Naive B cell (primary cell): ENCODE results near the gene ZNRF2. TPM values are rescaled to one million over a fixed set of nuclear protein-coding genes. Genes with fewer than 3 reads are reported as not detected.
"Not testable (repeated sequence)": the region's sequence is repeated elsewhere in the genome, so short reads cannot be mapped to it uniquely, and the experiment has no call there.

Experiments used
- ATAC-seq, 2 donors: fragments of 150-1000 bp; cut with Tn5 transposase; 2 replicates each; pipeline ENCODE4 v1.10.0; 2021; ENCODE audit warnings: low read depth in 2 of 2, mild to moderate bottlenecking in 2 of 2, moderate library complexity in 2 of 2
- DNase-seq: peaks from one replicate; pipeline ENCODE4 v3.0.0; 2022
- H3K27ac Mint-ChIP-seq, 6 donors: one replicate each; pipeline ENCODE4 v1.8.0; 2020 to 2022; ENCODE audit warnings: mild to moderate bottlenecking in 6 of 6, mixed read lengths in 6 of 6, moderate library complexity in 5 of 6, inconsistent platforms in 2 of 6
- H3K27me3 Mint-ChIP-seq, 3 donors: one replicate each; pipeline ENCODE4 v1.8.0; 2021 to 2022; ENCODE audit warnings: mixed read lengths in 3 of 3, mild to moderate bottlenecking in 1 of 3
- H3K36me3 Mint-ChIP-seq, 2 donors: one replicate each; pipeline ENCODE4 v1.8.0; 2020 to 2022; ENCODE audit warnings: mixed read lengths in 2 of 2, inconsistent platforms in 1 of 2, mild to moderate bottlenecking in 1 of 2
- H3K4me1 Mint-ChIP-seq, 3 donors: one replicate each; pipeline ENCODE4 v1.8.0; 2020 to 2022; ENCODE audit warnings: mixed read lengths in 3 of 3, inconsistent platforms in 1 of 3, mild to moderate bottlenecking in 1 of 3, moderate library complexity in 1 of 3
- H3K4me3 Mint-ChIP-seq, 8 donors: one replicate each; pipeline ENCODE4 v1.8.0; 2020 to 2022; ENCODE audit warnings: mild to moderate bottlenecking in 8 of 8, mixed read lengths in 8 of 8, moderate library complexity in 8 of 8, inconsistent platforms in 2 of 8
- H3K9me3 Mint-ChIP-seq, 7 donors: one replicate each; pipeline ENCODE4 v1.8.0; 2020 to 2022; ENCODE audit warnings: mixed read lengths in 7 of 7, mild to moderate bottlenecking in 5 of 7, inconsistent platforms in 2 of 7, moderate library complexity in 1 of 7
- polyA plus RNA-seq, 6 donors: library from polyadenylated mRNA; unstranded; fragments of 300-500 nt; fragmentation: Illumina TruSeq; gene quantifications; one replicate each; pipeline ENCODE4 v1.2.3, GENCODE V29; 2021; ENCODE audit warnings: low read depth in 6 of 6

ZNRF2 gene
- polyA plus RNA-seq, 6 donors from 2014 or later = 0.84 to 7.7 (median 2.8) TPM

- Mint-ChIP-seq H3K36me3 (no peaks in the 10 kb centered on the region), H3K4me3 (no peak overlapping the region), H3K9me3 (no peaks in the 10 kb centered on the region), H3K27ac (no peak overlapping the region), H3K4me1 (peaks cover 6 to 28% (median 9%) of the 10 kb centered on the region in 3 donors), H3K27me3 (no peaks in the 10 kb centered on the region)
- ATAC-seq (no peak), DNase-seq (no peak)
These were observed 81.2 kb downstream of the ZNRF2 start for GRCh38 chr7:30365621-30366020.

GRCh38 chr7:30366606-30367005 is 82.2 kb downstream of the ZNRF2 start:
- H3K36me3 Mint-ChIP-seq = no peaks in the 10 kb centered on the region
- H3K9me3 Mint-ChIP-seq = no peaks in the 10 kb centered on the region
- no peak for ATAC-seq
- H3K4me1 Mint-ChIP-seq = peaks cover 6 to 25% (median 9%) of the 10 kb centered on the region in 3 donors
- DNase-seq = no peak
- no peaks in the 10 kb centered on the region for H3K27me3 Mint-ChIP-seq
- no peak overlapping the region for H3K27ac Mint-ChIP-seq
- no peak overlapping the region for H3K4me3 Mint-ChIP-seq

- Mint-ChIP-seq H3K4me1 (peaks cover 6 to 21% (median 9%) of the 10 kb centered on the region in 3 donors), H3K36me3 (no peaks in the 10 kb centered on the region), H3K27ac (peak overlapping the region in 1 of 6 donors; percentile 36), H3K9me3 (no peaks in the 10 kb centered on the region), H3K27me3 (no peaks in the 10 kb centered on the region), H3K4me3 (no peak overlapping the region)
- no peak for ATAC-seq
- no peak for DNase-seq
These were observed 83.2 kb downstream of the ZNRF2 start for GRCh38 chr7:30367561-30367960.

GRCh38 chr7:30369879-30370278 is 85.5 kb downstream of the ZNRF2 start:
- Mint-ChIP-seq H3K4me3 (no peak overlapping the region), H3K36me3 (no peaks in the 10 kb centered on the region), H3K9me3 (no peaks in the 10 kb centered on the region), H3K27ac (no peak overlapping the region), H3K27me3 (no peaks in the 10 kb centered on the region), H3K4me1 (peaks cover 0 to 5% (median under 1%) of the 10 kb centered on the region in 3 donors)
- no peak for ATAC-seq
- no peak for DNase-seq

GRCh38 chr7:30371321-30371720 is 86.9 kb downstream of the ZNRF2 start:
- Mint-ChIP-seq H3K36me3 (no peaks in the 10 kb centered on the region), H3K4me1 (peaks cover 0 to 7% (median 0%) of the 10 kb centered on the region in 3 donors), H3K4me3 (no peak overlapping the region), H3K9me3 (no peaks in the 10 kb centered on the region), H3K27ac (peak overlapping the region in 1 of 6 donors; percentile 77), H3K27me3 (no peaks in the 10 kb centered on the region)
- no peak for ATAC-seq
- DNase-seq = no peak

- Mint-ChIP-seq H3K4me3 (no peak overlapping the region), H3K27me3 (no peaks in the 10 kb centered on the region), H3K27ac (no peak overlapping the region), H3K9me3 (peaks cover 0 to 18% (median 6%) of the 10 kb centered on the region in 7 donors), H3K36me3 (no peaks in the 10 kb centered on the region), H3K4me1 (peaks cover 0 to 6% (median 0%) of the 10 kb centered on the region in 3 donors)
- no peak for DNase-seq
- no peak for ATAC-seq
These were observed 93.9 kb downstream of the ZNRF2 start for GRCh38 chr7:30378275-30378674.

- Mint-ChIP-seq H3K36me3 (no peaks in the 10 kb centered on the region), H3K27me3 (no peaks in the 10 kb centered on the region), H3K4me3 (no peak overlapping the region), H3K4me1 (peaks cover 0 to 4% (median 0%) of the 10 kb centered on the region in 3 donors), H3K27ac (no peak overlapping the region), H3K9me3 (peaks cover 0 to 18% (median 9%) of the 10 kb centered on the region in 7 donors)
- ATAC-seq (no peak), DNase-seq (no peak)
These were observed 94.7 kb downstream of the ZNRF2 start for GRCh38 chr7:30379131-30379530.

- DNase-seq = no peak
- H3K27me3 Mint-ChIP-seq = no peaks in the 10 kb centered on the region
- peaks cover 0 to 3% (median 0%) of the 10 kb centered on the region in 3 donors for H3K4me1 Mint-ChIP-seq
- H3K4me3 Mint-ChIP-seq = no peak overlapping the region
- H3K36me3 Mint-ChIP-seq = no peaks in the 10 kb centered on the region
- ATAC-seq = no peak
- H3K27ac Mint-ChIP-seq = no peak overlapping the region
- H3K9me3 Mint-ChIP-seq = peaks cover 0 to 18% (median 9%) of the 10 kb centered on the region in 7 donors
These were observed 95.3 kb downstream of the ZNRF2 start for GRCh38 chr7:30379741-30380140.

- peak overlapping the region in 1 of 6 donors; percentile 13 for H3K27ac Mint-ChIP-seq
- H3K27me3 Mint-ChIP-seq = no peaks in the 10 kb centered on the region
- H3K9me3 Mint-ChIP-seq = peaks cover 0 to 18% (median 9%) of the 10 kb centered on the region in 7 donors
- no peak overlapping the region for H3K4me3 Mint-ChIP-seq
- DNase-seq (no peak), ATAC-seq (no peak)
- no peaks in the 10 kb centered on the region for H3K36me3 Mint-ChIP-seq
- H3K4me1 Mint-ChIP-seq = no peaks in the 10 kb centered on the region
These were observed 95.9 kb downstream of the ZNRF2 start for GRCh38 chr7:30380294-30380693.

GRCh38 chr7:30380824-30381223 is 96.4 kb downstream of the ZNRF2 start:
- H3K27me3 Mint-ChIP-seq, H3K36me3 Mint-ChIP-seq, DNase-seq, H3K4me1 Mint-ChIP-seq, H3K27ac Mint-ChIP-seq, ATAC-seq, H3K4me3 Mint-ChIP-seq: not testable (repeated sequence)
- H3K9me3 Mint-ChIP-seq = peaks cover 0 to 18% (median 9%) of the 10 kb centered on the region in 7 donors

- DNase-seq (no peak), ATAC-seq (no peak)
- no peaks in the 10 kb centered on the region for H3K27me3 Mint-ChIP-seq
- H3K27ac Mint-ChIP-seq = no peak overlapping the region
- peaks cover 0 to 5% (median 0%) of the 10 kb centered on the region in 3 donors for H3K4me1 Mint-ChIP-seq
- peaks cover 0 to 18% (median 9%) of the 10 kb centered on the region in 7 donors for H3K9me3 Mint-ChIP-seq
- H3K36me3 Mint-ChIP-seq = no peaks in the 10 kb centered on the region
- no peak overlapping the region for H3K4me3 Mint-ChIP-seq
These were observed 98.2 kb downstream of the ZNRF2 start for GRCh38 chr7:30382607-30383006.

GRCh38 chr7:30389791-30390190 is 105.4 kb downstream of the ZNRF2 start:
- H3K9me3 Mint-ChIP-seq = no peaks in the 10 kb centered on the region
- H3K4me3 Mint-ChIP-seq = no peak overlapping the region
- H3K27me3 Mint-ChIP-seq = no peaks in the 10 kb centered on the region
- H3K27ac Mint-ChIP-seq = peak overlapping the region in 1 of 6 donors; percentile 70
- peaks cover 5 to 12% (median 6%) of the 10 kb centered on the region in 3 donors for H3K4me1 Mint-ChIP-seq
- DNase-seq (no peak), ATAC-seq (no peak)
- peaks cover 0 to 12% of the 10 kb centered on the region in 2 donors for H3K36me3 Mint-ChIP-seq

- Mint-ChIP-seq H3K36me3 (peaks cover 0 to 12% of the 10 kb centered on the region in 2 donors), H3K4me1 (peaks cover 5 to 12% (median 6%) of the 10 kb centered on the region in 3 donors), H3K9me3 (no peaks in the 10 kb centered on the region), H3K4me3 (no peak overlapping the region), H3K27me3 (no peaks in the 10 kb centered on the region), H3K27ac (peak overlapping the region in 1 of 6 donors; percentile 33)
- ATAC-seq (no peak), DNase-seq (no peak)
These were observed 106.6 kb downstream of the ZNRF2 start for GRCh38 chr7:30390736-30391636.

GRCh38 chr7:30391806-30392205 is 107.4 kb downstream of the ZNRF2 start:
- ATAC-seq (no peak), DNase-seq (no peak)
- no peak overlapping the region for H3K4me3 Mint-ChIP-seq
- H3K27ac Mint-ChIP-seq = no peak overlapping the region
- peaks cover 0 to 12% of the 10 kb centered on the region in 2 donors for H3K36me3 Mint-ChIP-seq
- no peaks in the 10 kb centered on the region for H3K27me3 Mint-ChIP-seq
- no peaks in the 10 kb centered on the region for H3K9me3 Mint-ChIP-seq
- peaks cover 5 to 11% (median 11%) of the 10 kb centered on the region in 3 donors for H3K4me1 Mint-ChIP-seq
